Spinal cord (tissue), 10 donors: ENCODE data around the gene PTOV1. TPM values are rescaled to one million over a fixed set of nuclear protein-coding genes. Genes with fewer than 3 reads are reported as not detected.

Experiments
- DNase-seq, 6 donors: peaks; one replicate each; pipeline versions ENCODE4 v3.0.0 to v3.0.0-alpha.2; 2013 to 2015; ENCODE audit warnings: low spot score in 6 of 6, low read depth in 4 of 6
- H3K27ac ChIP-seq: one replicate; pipeline ENCODE4 v1.5.1; 2013; ENCODE audit warnings: low read depth, low read length, control low read depth
- H3K27me3 ChIP-seq: one replicate; pipeline ENCODE4 v1.6.1; 2013; ENCODE audit warnings: low read length; ENCODE audit not compliant: control insufficient read depth, insufficient read depth
- H3K36me3 ChIP-seq: one replicate; pipeline ENCODE4 v1.6.1; 2013; ENCODE audit warnings: low read length; ENCODE audit not compliant: control insufficient read depth, insufficient read depth
- H3K4me1 ChIP-seq: one replicate; pipeline ENCODE4 v1.6.1; 2013; ENCODE audit warnings: low read length; ENCODE audit not compliant: control insufficient read depth, insufficient read depth
- H3K4me3 ChIP-seq: one replicate; pipeline ENCODE4 v1.5.1; 2013; ENCODE audit warnings: low read depth, low read length, control low read depth
- H3K9me3 ChIP-seq: one replicate; pipeline ENCODE4 v1.6.1; 2013; ENCODE audit warnings: low read length; ENCODE audit not compliant: control insufficient read depth, insufficient read depth
- WGBS: methylation state at CpG from one replicate; pipeline ENCODE4 v1.1.5; 2013; ENCODE audit warnings: missing lambda C conversion rate; ENCODE audit not compliant: insufficient coverage; 5-methylcytosine and 5-hydroxymethylcytosine counted together
- polyA plus RNA-seq, 2 donors: library from polyadenylated mRNA; unstranded; fragments of 120-200 nt; gene quantifications; one replicate each; pipeline ENCODE4 v1.2.1, GENCODE V29; 2013; ENCODE audit not compliant: insufficient read length in 2 of 2
- total RNA-seq, 2 donors: library from RNA; depleted of rRNA in 1 of 2; stranded (reverse); fragments of 120-200 nt in 1 of 2; fragments of >200 nt in 1 of 2; gene quantifications; one replicate each; pipeline versions ENCODE4 v1.2.3 to v1.2.4, GENCODE V29; 2013 to 2014
- donor health status: healthy.

Gene PTOV1
- total and polyA plus RNA-seq, 4 donors, result 62.2 to 438 (median 320) TPM

DNA sequence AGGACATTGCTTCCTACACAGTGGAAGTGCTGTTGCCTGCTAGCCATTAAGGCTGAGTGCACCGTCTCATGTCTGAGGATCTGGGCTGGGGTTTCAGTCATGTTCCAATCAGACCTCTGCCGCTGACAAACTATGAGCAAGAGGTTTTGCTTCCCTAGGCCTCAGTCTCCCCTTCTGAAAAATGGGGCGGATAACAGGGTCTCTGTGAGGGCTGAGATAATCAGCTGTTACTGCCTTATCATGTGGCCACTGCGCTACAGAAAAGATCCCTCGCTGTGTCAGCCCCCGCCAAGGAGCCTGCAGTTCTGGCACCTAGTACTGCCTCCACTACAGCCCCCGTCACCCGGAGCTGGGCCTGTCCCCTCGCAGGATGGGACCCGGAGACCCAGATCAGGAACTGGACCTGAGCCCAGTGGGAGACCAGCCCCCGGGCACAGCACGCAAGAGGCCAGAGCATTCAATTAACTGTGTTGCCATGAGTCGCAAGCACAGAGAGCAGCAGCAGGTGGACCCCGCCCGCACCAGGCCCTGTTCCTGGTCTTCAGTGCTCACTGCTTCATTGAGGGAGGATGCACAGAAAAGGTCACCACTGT is 19.4 kb downstream of the PTOV1 start:
- peak overlapping the region; percentile 63 for H3K4me3 ChIP-seq
- peak overlapping the region; percentile 100 for H3K27ac ChIP-seq
- peaks cover 54% of the 10 kb centered on the region for H3K36me3 ChIP-seq
- no peaks in the 10 kb centered on the region for H3K9me3 ChIP-seq
- H3K27me3 ChIP-seq, result no peaks in the 10 kb centered on the region
- H3K4me1 ChIP-seq, result peaks cover 58% of the 10 kb centered on the region
- 80% methylated on average over 15 of the region's 15 CpGs for WGBS
- DNase-seq, result no peak

GRCh38 chr19:49871349-49871985 is 20.5 kb downstream of the PTOV1 start:
- Histone ChIP-seq H3K27me3 (no peaks in the 10 kb centered on the region), H3K36me3 (peaks cover 50% of the 10 kb centered on the region), H3K9me3 (no peaks in the 10 kb centered on the region), H3K27ac (no peak overlapping the region), H3K4me1 (peaks cover 54% of the 10 kb centered on the region), H3K4me3 (no peak overlapping the region)
- DNase-seq, result no peak
- 81% methylated on average over 11 of the region's 17 CpGs for WGBS

GRCh38 chr19:49872245-49873128 is 21.5 kb downstream of the PTOV1 start:
- no peak for DNase-seq
- 91% methylated on average over 20 of the region's 27 CpGs for WGBS
- no peaks in the 10 kb centered on the region for H3K27me3 ChIP-seq
- no peaks in the 10 kb centered on the region for H3K9me3 ChIP-seq
- no peak overlapping the region for H3K27ac ChIP-seq
- H3K4me1 ChIP-seq, result peaks cover 47% of the 10 kb centered on the region
- peaks cover 50% of the 10 kb centered on the region for H3K36me3 ChIP-seq
- no peak overlapping the region for H3K4me3 ChIP-seq

- WGBS, result 91% methylated on average over 25 of the region's 29 CpGs
- H3K4me3 ChIP-seq, result no peak overlapping the region
- no peak overlapping the region for H3K27ac ChIP-seq
- H3K9me3 ChIP-seq, result no peaks in the 10 kb centered on the region
- peaks cover 50% of the 10 kb centered on the region for H3K36me3 ChIP-seq
- peaks cover 43% of the 10 kb centered on the region for H3K4me1 ChIP-seq
- no peaks in the 10 kb centered on the region for H3K27me3 ChIP-seq
- no peak for DNase-seq
These were observed 22.2 kb downstream of the PTOV1 start for GRCh38 chr19:49873129-49873521.

- WGBS, result 95% methylated on average over 8 of the region's 10 CpGs
- no peaks in the 10 kb centered on the region for H3K9me3 ChIP-seq
- no peak overlapping the region for H3K27ac ChIP-seq
- H3K27me3 ChIP-seq, result no peaks in the 10 kb centered on the region
- H3K36me3 ChIP-seq, result peaks cover 53% of the 10 kb centered on the region
- H3K4me1 ChIP-seq, result peaks cover 43% of the 10 kb centered on the region
- no peak overlapping the region for H3K4me3 ChIP-seq
- no peak for DNase-seq
These were observed 22.9 kb downstream of the PTOV1 start for GRCh38 chr19:49873834-49874233.

DNA sequence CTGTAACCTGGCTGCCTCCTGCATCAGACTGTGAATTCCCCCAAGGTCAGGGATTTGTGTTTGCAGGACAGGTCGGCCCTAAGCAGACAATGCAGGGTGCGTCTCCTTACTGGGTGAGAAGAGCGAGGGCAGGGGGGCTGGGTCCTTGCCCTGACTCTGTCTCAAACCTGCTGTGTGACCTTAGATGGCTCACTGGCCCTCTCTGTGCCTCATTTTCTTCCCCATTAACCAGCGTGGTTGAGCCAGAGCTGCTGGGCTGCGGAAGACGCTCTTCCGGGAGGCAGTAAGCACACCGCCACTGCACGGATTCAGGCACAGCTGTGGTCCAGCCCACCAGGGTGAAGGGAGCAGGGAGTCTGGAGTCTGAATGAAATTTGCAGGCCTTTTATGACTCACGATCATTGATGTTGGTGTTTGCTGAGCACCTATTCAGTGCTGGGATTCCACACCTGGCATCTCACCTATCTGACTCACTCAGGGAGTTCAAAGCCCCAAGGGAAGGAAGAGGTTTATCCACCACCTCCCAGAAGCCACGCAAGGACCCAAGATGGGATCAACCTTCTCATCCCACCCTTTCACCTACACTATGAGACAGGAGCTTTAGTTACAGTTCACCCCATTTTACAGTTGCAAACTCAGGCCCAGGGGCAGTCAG is 23.7 kb downstream of the PTOV1 start:
- peaks cover 38% of the 10 kb centered on the region for H3K4me1 ChIP-seq
- 98% methylated on average over 11 of the region's 11 CpGs for WGBS
- H3K9me3 ChIP-seq, result no peaks in the 10 kb centered on the region
- no peaks in the 10 kb centered on the region for H3K27me3 ChIP-seq
- H3K4me3 ChIP-seq, result no peak overlapping the region
- DNase-seq, result no peak
- peaks cover 61% of the 10 kb centered on the region for H3K36me3 ChIP-seq
- H3K27ac ChIP-seq, result no peak overlapping the region

DNA sequence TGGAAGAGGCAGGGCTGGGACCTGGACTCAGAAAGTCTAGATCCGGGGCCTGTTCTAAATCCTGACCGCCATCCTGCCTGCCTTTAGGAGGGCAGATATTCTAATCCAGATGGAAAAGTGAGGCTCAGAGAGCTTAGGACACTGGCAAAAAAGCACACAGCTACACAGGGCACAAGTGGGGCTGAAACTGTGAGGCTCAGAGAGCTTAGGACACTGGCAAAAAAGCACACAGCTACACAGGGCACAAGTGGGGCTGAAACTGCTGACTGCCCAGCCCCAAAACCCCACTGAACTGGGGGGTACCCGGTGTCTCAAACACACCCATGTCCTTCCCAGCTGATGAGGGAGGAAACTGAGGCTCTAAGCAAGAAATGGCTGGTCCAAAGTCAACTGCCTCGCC is 24.2 kb downstream of the PTOV1 start:
- 75% methylated on average over 1 of the region's 4 CpGs for WGBS
- no peak for DNase-seq
- Histone ChIP-seq H3K27me3 (no peaks in the 10 kb centered on the region), H3K4me1 (peaks cover 33% of the 10 kb centered on the region), H3K36me3 (peaks cover 66% of the 10 kb centered on the region), H3K4me3 (no peak overlapping the region), H3K27ac (peak overlapping the region; percentile 100), H3K9me3 (no peaks in the 10 kb centered on the region)

GRCh38 chr19:49875857-49876421 is 25.0 kb downstream of the PTOV1 start:
- Histone ChIP-seq H3K36me3 (peaks cover 66% of the 10 kb centered on the region), H3K4me1 (peaks cover 25% of the 10 kb centered on the region), H3K4me3 (peak overlapping the region; percentile 96), H3K27ac (peak overlapping the region; percentile 100), H3K27me3 (no peaks in the 10 kb centered on the region), H3K9me3 (no peaks in the 10 kb centered on the region)
- DNase-seq, result peak in 5 of 6 donors; percentile 52 to 93 (median 58)
- WGBS, result under 1% methylated on average over 24 of the region's 28 CpGs

- Histone ChIP-seq H3K27ac (peak overlapping the region; percentile 100), H3K4me1 (peaks cover 23% of the 10 kb centered on the region), H3K27me3 (no peaks in the 10 kb centered on the region), H3K9me3 (no peaks in the 10 kb centered on the region), H3K4me3 (peak overlapping the region; percentile 96), H3K36me3 (peaks cover 66% of the 10 kb centered on the region)
- WGBS, result under 1% methylated on average over 46 of the region's 46 CpGs
- peak; percentile 96 to 100 (median 99) for DNase-seq
These were observed 25.6 kb downstream of the PTOV1 start for GRCh38 chr19:49876422-49877019.
